ENCODE results near the gene PCDHGA7. TPM values are rescaled to one million over a fixed set of nuclear protein-coding genes. Genes with fewer than 3 reads are reported as not detected.
"Not testable (repeated sequence)": the region's sequence is repeated elsewhere in the genome, so short reads cannot be mapped to it uniquely, and the experiment has no call there.

PCDHGA7 gene
- total RNA-seq, 1 experiment from 2014 or later = 1.6 TPM

DNA sequence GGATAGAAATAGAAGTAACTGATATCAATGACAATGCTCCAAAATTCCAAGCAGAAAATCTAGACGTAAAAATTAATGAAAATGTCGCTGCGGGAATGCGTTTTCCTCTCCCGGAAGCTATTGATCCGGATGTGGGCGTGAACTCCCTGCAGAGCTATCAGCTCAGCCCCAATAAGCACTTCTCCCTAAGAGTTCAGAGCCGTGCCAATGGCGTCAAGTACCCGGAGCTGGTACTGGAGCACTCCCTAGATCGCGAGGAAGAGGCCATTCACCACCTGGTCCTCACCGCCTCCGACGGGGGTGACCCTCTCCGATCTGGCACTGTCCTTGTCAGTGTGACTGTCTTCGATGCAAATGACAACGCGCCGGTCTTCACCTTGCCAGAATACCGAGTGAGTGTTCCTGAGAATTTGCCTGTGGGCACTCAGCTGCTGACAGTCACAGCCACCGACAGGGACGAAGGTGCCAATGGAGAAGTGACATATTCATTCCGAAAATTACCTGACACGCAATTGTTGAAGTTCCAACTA is 31.1 kb downstream of the PCDHGA7 start (continued):
- TF ChIP-seq, protein P1, sequence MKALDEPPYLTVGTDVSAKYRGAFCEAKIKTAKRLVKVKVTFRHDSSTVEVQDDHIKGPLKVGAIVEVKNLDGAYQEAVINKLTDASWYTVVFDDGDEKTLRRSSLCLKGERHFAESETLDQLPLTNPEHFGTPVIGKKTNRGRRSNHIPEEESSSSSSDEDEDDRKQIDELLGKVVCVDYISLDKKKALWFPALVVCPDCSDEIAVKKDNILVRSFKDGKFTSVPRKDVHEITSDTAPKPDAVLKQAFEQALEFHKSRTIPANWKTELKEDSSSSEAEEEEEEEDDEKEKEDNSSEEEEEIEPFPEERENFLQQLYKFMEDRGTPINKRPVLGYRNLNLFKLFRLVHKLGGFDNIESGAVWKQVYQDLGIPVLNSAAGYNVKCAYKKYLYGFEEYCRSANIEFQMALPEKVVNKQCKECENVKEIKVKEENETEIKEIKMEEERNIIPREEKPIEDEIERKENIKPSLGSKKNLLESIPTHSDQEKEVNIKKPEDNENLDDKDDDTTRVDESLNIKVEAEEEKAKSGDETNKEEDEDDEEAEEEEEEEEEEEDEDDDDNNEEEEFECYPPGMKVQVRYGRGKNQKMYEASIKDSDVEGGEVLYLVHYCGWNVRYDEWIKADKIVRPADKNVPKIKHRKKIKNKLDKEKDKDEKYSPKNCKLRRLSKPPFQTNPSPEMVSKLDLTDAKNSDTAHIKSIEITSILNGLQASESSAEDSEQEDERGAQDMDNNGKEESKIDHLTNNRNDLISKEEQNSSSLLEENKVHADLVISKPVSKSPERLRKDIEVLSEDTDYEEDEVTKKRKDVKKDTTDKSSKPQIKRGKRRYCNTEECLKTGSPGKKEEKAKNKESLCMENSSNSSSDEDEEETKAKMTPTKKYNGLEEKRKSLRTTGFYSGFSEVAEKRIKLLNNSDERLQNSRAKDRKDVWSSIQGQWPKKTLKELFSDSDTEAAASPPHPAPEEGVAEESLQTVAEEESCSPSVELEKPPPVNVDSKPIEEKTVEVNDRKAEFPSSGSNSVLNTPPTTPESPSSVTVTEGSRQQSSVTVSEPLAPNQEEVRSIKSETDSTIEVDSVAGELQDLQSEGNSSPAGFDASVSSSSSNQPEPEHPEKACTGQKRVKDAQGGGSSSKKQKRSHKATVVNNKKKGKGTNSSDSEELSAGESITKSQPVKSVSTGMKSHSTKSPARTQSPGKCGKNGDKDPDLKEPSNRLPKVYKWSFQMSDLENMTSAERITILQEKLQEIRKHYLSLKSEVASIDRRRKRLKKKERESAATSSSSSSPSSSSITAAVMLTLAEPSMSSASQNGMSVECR (CRISPR knock-in tag; IDR thresholded peaks at IDR 0.05; ENCODE audit: borderline replicate concordance) = peak; percentile 68; the same call in 1 of the 2 replicates
- TF ChIP-seq FOXP1 (CRISPR knock-in tag; IDR thresholded peaks at IDR 0.05; ENCODE audit: borderline replicate concordance) (peak; percentile 56; the same call in 1 of the 2 replicates), NFE2L1 (CRISPR knock-in tag; IDR thresholded peaks at IDR 0.05) (no peak)
- TF ChIP-seq, protein P2, sequence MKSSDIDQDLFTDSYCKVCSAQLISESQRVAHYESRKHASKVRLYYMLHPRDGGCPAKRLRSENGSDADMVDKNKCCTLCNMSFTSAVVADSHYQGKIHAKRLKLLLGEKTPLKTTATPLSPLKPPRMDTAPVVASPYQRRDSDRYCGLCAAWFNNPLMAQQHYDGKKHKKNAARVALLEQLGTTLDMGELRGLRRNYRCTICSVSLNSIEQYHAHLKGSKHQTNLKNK (CRISPR knock-in tag; IDR thresholded peaks at IDR 0.05) = no peak

DNA sequence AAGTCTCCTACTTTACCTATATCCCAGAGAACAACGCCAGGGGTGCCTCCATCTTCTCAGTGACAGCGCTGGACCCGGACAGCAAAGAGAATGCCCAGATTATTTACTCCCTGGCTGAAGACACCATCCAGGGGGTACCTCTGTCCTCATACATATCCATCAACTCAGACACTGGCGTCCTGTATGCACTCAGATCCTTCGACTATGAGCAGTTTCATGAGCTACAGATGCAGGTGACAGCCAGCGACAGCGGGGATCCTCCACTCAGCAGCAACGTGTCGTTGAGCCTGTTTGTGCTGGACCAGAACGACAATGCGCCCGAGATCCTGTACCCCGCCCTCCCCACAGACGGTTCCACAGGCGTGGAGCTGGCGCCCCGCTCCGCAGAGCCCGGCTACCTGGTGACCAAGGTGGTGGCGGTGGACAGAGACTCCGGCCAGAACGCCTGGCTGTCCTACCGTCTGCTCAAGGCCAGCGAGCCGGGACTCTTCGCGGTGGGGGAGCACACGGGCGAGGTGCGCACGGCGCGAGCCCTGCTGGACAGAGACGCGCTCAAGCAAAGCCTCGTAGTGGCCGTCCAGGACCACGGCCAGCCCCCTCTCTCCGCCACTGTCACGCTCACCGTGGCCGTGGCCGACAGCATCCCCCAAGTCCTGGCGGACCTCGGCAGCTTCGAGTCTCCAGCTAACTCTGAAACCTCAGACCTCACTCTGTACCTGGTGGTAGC is 32.2 kb downstream of the PCDHGA7 start:
- CTCF ChIA-PET = interaction anchor here (0.6 to 4.3 kb wide), 14 partner anchors 12 to 193 kb away, joined by 3 to 75 read pairs (median 24); partner anchors contain the start of genes PCDHB15, PCDHGA12, PCDHGA3 and PCDHGA9
- POLR2A ChIA-PET = not testable (repeated sequence)

DNA sequence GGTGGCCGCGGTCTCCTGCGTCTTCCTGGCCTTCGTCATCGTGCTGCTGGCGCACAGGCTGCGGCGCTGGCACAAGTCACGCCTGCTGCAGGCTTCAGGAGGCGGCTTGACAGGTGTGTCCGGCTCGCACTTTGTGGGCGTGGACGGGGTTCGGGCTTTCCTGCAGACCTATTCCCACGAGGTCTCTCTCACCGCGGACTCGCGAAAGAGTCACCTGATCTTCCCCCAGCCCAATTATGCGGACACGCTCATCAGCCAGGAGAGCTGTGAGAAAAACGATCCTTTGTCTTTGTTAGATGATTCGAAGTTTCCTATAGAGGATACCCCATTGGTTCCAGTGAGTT is 32.7 kb downstream of the PCDHGA7 start:
- CTCF ChIA-PET = interaction anchor here (0.6 to 4.3 kb wide), 6 partner anchors 18 to 142 kb away, joined by 3 to 60 read pairs (median 4); partner anchors contain the start of genes PCDHGB5 and PCDHGC3
- ATAC-seq; H3K27ac Mint-ChIP-seq; POLR2A ChIA-PET; DNase-seq (ENCODE audit: low spot score): not testable (repeated sequence)
- peaks cover 37% of the 10 kb centered on the region for H3K36me3 Mint-ChIP-seq
- H3K4me3 Mint-ChIP-seq = peak overlapping the region; percentile 16; the same call in 1 of the 2 replicates
- peaks cover 30% of the 10 kb centered on the region for H3K4me1 Mint-ChIP-seq
- peaks cover 23% of the 10 kb centered on the region for H3K9me3 Mint-ChIP-seq
- TF ChIP-seq, protein P3, sequence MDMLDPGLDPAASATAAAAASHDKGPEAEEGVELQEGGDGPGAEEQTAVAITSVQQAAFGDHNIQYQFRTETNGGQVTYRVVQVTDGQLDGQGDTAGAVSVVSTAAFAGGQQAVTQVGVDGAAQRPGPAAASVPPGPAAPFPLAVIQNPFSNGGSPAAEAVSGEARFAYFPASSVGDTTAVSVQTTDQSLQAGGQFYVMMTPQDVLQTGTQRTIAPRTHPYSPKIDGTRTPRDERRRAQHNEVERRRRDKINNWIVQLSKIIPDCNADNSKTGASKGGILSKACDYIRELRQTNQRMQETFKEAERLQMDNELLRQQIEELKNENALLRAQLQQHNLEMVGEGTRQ (CRISPR knock-in tag; IDR thresholded peaks at IDR 0.05) = peak; percentile 18; the same call in 1 of the 2 replicates
- H3K27me3 Mint-ChIP-seq (ENCODE audit: low read depth) = peaks cover 21% of the 10 kb centered on the region

More for the DNA sequence above, 32.2 kb downstream of the PCDHGA7 start:
- ATAC-seq; H3K27ac Mint-ChIP-seq; DNase-seq (ENCODE audit: low spot score): not testable (repeated sequence)
- H3K4me3 Mint-ChIP-seq = peak overlapping the region; percentile 94
- H3K4me1 Mint-ChIP-seq = peaks cover 28% of the 10 kb centered on the region
- peaks cover 21% of the 10 kb centered on the region for H3K9me3 Mint-ChIP-seq
- peaks cover 23% of the 10 kb centered on the region for H3K27me3 Mint-ChIP-seq (ENCODE audit: low read depth)
- peaks cover 35% of the 10 kb centered on the region for H3K36me3 Mint-ChIP-seq

DNA sequence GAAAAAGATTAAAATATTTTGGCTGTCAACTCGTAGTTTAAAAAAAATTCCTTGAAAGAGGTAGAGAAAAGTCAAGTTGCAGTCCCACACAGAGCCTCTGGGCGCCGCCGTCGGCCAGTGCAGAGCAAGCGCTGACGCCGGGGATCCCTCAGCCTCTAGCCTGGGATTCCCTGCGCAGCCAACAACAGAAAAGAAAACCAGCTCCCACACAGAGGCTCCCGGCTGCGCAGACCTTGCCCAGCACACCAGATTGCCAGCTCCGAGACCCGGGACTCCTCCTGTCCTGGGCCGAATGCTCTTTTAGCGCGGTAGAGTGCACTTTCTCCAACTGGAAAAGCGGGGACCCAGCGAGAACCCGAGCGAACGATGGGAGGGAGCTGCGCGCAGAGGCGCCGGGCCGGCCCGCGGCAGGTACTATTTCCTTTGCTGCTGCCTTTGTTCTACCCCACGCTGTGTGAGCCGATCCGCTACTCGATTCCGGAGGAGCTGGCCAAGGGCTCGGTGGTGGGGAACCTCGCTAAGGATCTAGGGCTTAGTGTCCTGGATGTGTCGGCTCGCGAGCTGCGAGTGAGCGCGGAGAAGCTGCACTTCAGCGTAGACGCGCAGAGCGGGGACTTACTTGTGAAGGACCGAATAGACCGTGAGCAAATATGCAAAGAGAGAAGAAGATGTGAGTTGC is 35.1 kb downstream of the PCDHGA7 start, which contains the start of gene PCDHGB7:
PCDHGB7 (plus strand) TSS at position 184 of the 679 bp plus-strand sequence; CDS start at position 367, 183 bp downstream.
- TF ChIP-seq CREM (CRISPR knock-in tag; IDR thresholded peaks at IDR 0.05) = 0 out of 2 replicates have a peak, but pooled peaks have one; percentile 13
- TF ChIP-seq, protein P4, sequence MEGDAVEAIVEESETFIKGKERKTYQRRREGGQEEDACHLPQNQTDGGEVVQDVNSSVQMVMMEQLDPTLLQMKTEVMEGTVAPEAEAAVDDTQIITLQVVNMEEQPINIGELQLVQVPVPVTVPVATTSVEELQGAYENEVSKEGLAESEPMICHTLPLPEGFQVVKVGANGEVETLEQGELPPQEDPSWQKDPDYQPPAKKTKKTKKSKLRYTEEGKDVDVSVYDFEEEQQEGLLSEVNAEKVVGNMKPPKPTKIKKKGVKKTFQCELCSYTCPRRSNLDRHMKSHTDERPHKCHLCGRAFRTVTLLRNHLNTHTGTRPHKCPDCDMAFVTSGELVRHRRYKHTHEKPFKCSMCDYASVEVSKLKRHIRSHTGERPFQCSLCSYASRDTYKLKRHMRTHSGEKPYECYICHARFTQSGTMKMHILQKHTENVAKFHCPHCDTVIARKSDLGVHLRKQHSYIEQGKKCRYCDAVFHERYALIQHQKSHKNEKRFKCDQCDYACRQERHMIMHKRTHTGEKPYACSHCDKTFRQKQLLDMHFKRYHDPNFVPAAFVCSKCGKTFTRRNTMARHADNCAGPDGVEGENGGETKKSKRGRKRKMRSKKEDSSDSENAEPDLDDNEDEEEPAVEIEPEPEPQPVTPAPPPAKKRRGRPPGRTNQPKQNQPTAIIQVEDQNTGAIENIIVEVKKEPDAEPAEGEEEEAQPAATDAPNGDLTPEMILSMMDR (IDR thresholded peaks at IDR 0.05) = peak; percentile 70; the same call in 1 of the 2 replicates
- TF ChIP-seq, protein P5, sequence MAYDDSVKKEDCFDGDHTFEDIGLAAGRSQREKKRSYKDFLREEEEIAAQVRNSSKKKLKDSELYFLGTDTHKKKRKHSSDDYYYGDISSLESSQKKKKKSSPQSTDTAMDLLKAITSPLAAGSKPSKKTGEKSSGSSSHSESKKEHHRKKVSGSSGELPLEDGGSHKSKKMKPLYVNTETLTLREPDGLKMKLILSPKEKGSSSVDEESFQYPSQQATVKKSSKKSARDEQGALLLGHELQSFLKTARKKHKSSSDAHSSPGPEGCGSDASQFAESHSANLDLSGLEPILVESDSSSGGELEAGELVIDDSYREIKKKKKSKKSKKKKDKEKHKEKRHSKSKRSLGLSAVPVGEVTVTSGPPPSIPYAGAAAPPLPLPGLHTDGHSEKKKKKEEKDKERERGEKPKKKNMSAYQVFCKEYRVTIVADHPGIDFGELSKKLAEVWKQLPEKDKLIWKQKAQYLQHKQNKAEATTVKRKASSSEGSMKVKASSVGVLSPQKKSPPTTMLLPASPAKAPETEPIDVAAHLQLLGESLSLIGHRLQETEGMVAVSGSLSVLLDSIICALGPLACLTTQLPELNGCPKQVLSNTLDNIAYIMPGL (CRISPR knock-in tag; IDR thresholded peaks at IDR 0.05) = peak; percentile 80
- 0 out of 2 replicates have a peak, but pooled peaks have one; percentile 23 for TF ChIP-seq ETV6 (CRISPR knock-in tag; IDR thresholded peaks at IDR 0.05)
- TF ChIP-seq FOXP1 (CRISPR knock-in tag; IDR thresholded peaks at IDR 0.05; ENCODE audit: borderline replicate concordance) = 0 out of 2 replicates have a peak, but pooled peaks have one; percentile 25
- ATAC-seq (peak; percentile 79), DNase-seq (ENCODE audit: low spot score) (peak; percentile 89)
- Mint-ChIP-seq H3K4me1 (peaks cover 38% of the 10 kb centered on the region), H3K36me3 (peaks cover 58% of the 10 kb centered on the region), H3K27ac (peak within 1 kb of the TSS; percentile 46), H3K27me3 (ENCODE audit: low read depth) (peaks cover 21% of the 10 kb centered on the region), H3K4me3 (peak within 1 kb of the TSS; percentile 91), H3K9me3 (peaks cover 39% of the 10 kb centered on the region)
- ChIA-PET CTCF (interaction anchor here (0.6 to 3.4 kb wide), 52 partner anchors 9 to 282 kb away, joined by 3 to 69 read pairs (median 6); partner anchors contain the start of genes PCDHB14, PCDHB15, PCDHB16 and PCDHB5), POLR2A (interaction anchor here (0.5 to 1.2 kb wide), 5 partner anchors 10 to 436 kb away, joined by 3 to 6 read pairs (median 5); partner anchors contain the start of genes PCDHB15 and PCDHGB6)

Data from WTC11 (cell line).